MM.1S (cell line): ENCODE measurements around the gene CNTFR.

Experiments
- DNase-seq: peaks from one replicate; pipeline ENCODE4 v3.0.0-alpha.2; 2015
- H2AFZ ChIP-seq: fragments of 300-600 bp; sonication (generic); 2 replicates; pipeline ENCODE4 v1.6.0; 2016; ENCODE audit warnings: antibody characterized with exemption, low read length
- H3F3A ChIP-seq: fragments of 300-600 bp; sonication (generic); 2 replicates; pipeline ENCODE4 v1.6.1; 2016; ENCODE audit warnings: mild to moderate bottlenecking, antibody characterized with exemption, low read length, moderate library complexity, mixed read lengths; ENCODE audit not compliant: insufficient read depth
- H3K27ac ChIP-seq: fragments of 300-600 bp; sonication (generic); 2 replicates; pipeline ENCODE4 v1.5.1; 2016; ENCODE audit warnings: mild to moderate bottlenecking, low read length
- H3K27me3 ChIP-seq: fragments of 300-600 bp; sonication (generic); replicated peaks from 2 replicates; pipeline ENCODE4 v1.6.0; 2016; ENCODE audit warnings: low read length; ENCODE audit not compliant: insufficient read depth
- H3K36me3 ChIP-seq: fragments of 300-600 bp; sonication (generic); replicated peaks from 2 replicates; pipeline ENCODE4 v1.6.1; 2016; ENCODE audit warnings: mild to moderate bottlenecking, low read length, mixed read lengths; ENCODE audit not compliant: insufficient read depth
- H3K4me1 ChIP-seq: fragments of 300-600 bp; sonication (generic); 2 replicates; pipeline ENCODE4 v1.6.1; 2016; ENCODE audit warnings: low read length, mixed read lengths
- H3K4me2 ChIP-seq: fragments of 300-600 bp; sonication (generic); 2 replicates; pipeline ENCODE4 v1.6.0; 2016; ENCODE audit warnings: low read depth, low read length
- H3K4me3 ChIP-seq: fragments of 300-600 bp; sonication (generic); 2 replicates; pipeline ENCODE4 v1.5.1; 2016; ENCODE audit warnings: low read length, mixed read lengths
- H3K79me2 ChIP-seq: fragments of 300-600 bp; sonication (generic); 2 replicates; pipeline ENCODE4 v1.6.1; 2016; ENCODE audit warnings: mixed run types, low read length, mixed read lengths
- H3K9ac ChIP-seq: fragments of 300-600 bp; sonication (generic); 2 replicates; pipeline ENCODE4 v1.6.1; 2016; ENCODE audit warnings: low read length, mixed read lengths
- H3K9me2 ChIP-seq: fragments of 300-600 bp; sonication (generic); replicated peaks from 2 replicates; pipeline ENCODE4 v1.6.1; 2016; ENCODE audit warnings: mild to moderate bottlenecking, low read length, mixed read lengths; ENCODE audit not compliant: insufficient read depth
- H3K9me3 ChIP-seq: fragments of 300-600 bp; sonication (generic); replicated peaks from 2 replicates; pipeline ENCODE4 v1.6.1; 2016; ENCODE audit warnings: mild to moderate bottlenecking, low read length, mixed read lengths; ENCODE audit not compliant: insufficient read depth
- H4K20me1 ChIP-seq: fragments of 300-600 bp; sonication (generic); 2 replicates; pipeline ENCODE4 v1.6.1; 2016; ENCODE audit warnings: mild to moderate bottlenecking, low read length, moderate library complexity, mixed read lengths; ENCODE audit not compliant: insufficient read depth
- EZH2 ChIP-seq: fragments of 300-600 bp; sonication (generic); optimal IDR thresholded peaks from 2 replicates; pipeline ENCODE3; 2017; ENCODE audit warnings: low read depth, mild to moderate bottlenecking, antibody characterized with exemption, low read length, mixed read lengths
- EZH2phosphoT487 ChIP-seq: fragments of 300-600 bp; sonication (generic); IDR thresholded peaks from 2 replicates; pipeline ENCODE4 v1.6.1; 2018; ENCODE audit warnings: antibody characterized with exemption, low read length
- TF ChIP-seq, protein P1 (sequence below): fragments of 300-600 bp; sonication (generic); IDR thresholded peaks from 2 replicates; pipeline ENCODE4 v1.5.1; 2016; ENCODE audit warnings: antibody characterized with exemption, low read length, mixed read lengths

CNTFR gene

DNA sequence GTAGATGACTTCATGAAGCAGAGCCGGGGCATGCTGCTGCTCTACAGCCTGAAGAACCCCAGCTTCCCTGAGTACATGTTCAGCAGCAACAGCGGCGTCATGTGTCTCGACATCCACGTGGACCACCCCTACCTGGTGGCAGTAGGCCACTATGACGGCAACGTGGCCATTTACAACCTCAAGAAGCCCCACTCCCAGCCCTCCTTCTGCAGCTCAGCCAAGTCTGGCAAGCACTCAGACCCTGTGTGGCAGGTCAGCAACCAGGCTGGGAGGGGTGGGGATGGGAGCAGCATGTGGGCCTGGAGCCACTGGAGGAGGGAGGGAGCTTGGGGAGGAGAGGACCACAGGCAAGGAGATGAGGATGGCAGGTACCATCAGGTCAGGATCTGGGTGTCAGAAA, 82.9 kb downstream of the CNTFR start:
- no peaks in the 10 kb centered on the region for H3F3A ChIP-seq
- peaks cover 14% of the 10 kb centered on the region for H3K27me3 ChIP-seq
- TF ChIP-seq EZH2 (no peak), EZH2phosphoT487 (no peak)
- TF ChIP-seq, protein P1, sequence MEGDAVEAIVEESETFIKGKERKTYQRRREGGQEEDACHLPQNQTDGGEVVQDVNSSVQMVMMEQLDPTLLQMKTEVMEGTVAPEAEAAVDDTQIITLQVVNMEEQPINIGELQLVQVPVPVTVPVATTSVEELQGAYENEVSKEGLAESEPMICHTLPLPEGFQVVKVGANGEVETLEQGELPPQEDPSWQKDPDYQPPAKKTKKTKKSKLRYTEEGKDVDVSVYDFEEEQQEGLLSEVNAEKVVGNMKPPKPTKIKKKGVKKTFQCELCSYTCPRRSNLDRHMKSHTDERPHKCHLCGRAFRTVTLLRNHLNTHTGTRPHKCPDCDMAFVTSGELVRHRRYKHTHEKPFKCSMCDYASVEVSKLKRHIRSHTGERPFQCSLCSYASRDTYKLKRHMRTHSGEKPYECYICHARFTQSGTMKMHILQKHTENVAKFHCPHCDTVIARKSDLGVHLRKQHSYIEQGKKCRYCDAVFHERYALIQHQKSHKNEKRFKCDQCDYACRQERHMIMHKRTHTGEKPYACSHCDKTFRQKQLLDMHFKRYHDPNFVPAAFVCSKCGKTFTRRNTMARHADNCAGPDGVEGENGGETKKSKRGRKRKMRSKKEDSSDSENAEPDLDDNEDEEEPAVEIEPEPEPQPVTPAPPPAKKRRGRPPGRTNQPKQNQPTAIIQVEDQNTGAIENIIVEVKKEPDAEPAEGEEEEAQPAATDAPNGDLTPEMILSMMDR = no peak
- H3K27ac ChIP-seq = no peak overlapping the region
- no peak overlapping the region for H3K9ac ChIP-seq
- no peaks in the 10 kb centered on the region for H3K4me1 ChIP-seq
- no peaks in the 10 kb centered on the region for H4K20me1 ChIP-seq
- no peaks in the 10 kb centered on the region for H3K9me3 ChIP-seq
- no peak for DNase-seq
- no peaks in the 10 kb centered on the region for H3K79me2 ChIP-seq
- no peaks in the 10 kb centered on the region for H3K36me3 ChIP-seq
- no peak overlapping the region for H2AFZ ChIP-seq
- H3K9me2 ChIP-seq = no peaks in the 10 kb centered on the region
- no peak overlapping the region for H3K4me2 ChIP-seq
- H3K4me3 ChIP-seq = no peak overlapping the region

GRCh38 chr9:34505370-34506120, 84.0 kb downstream of the CNTFR start:
- no peaks in the 10 kb centered on the region for H3K4me1 ChIP-seq
- no peaks in the 10 kb centered on the region for H3K36me3 ChIP-seq
- TF ChIP-seq EZH2 = no peak
- TF ChIP-seq EZH2phosphoT487 = no peak
- TF ChIP-seq, protein P1 = no peak
- H3K79me2 ChIP-seq = no peaks in the 10 kb centered on the region
- DNase-seq = no peak
- H3K9me2 ChIP-seq = no peaks in the 10 kb centered on the region
- no peaks in the 10 kb centered on the region for H4K20me1 ChIP-seq
- no peaks in the 10 kb centered on the region for H3K9me3 ChIP-seq
- H3K27ac ChIP-seq = no peak overlapping the region
- H3K9ac ChIP-seq = no peak overlapping the region
- H3K4me2 ChIP-seq = no peak overlapping the region
- H3K4me3 ChIP-seq = no peak overlapping the region
- H2AFZ ChIP-seq = no peak overlapping the region
- H3F3A ChIP-seq = no peaks in the 10 kb centered on the region
- H3K27me3 ChIP-seq = peaks cover 14% of the 10 kb centered on the region

DNA sequence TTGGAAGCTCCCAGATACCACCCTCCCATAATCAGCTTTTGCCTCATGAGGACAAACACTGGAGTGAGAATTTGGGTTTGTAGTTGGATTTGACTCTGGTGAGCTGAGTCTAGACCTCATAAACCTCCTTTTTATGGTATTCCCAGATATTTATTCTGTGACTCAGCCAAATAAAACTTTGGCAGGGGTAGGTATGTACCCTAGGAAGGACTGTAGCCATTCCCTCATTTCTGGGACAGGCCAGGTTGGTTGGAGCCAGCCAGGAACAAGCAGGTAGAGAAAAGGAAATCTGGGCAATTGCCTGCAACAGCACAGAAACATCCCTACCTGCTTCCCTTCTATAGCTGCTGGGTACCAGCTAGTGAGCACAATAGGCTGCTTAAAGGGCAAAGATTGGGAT, 86.1 kb downstream of the CNTFR start:
- Histone ChIP-seq H3K4me2 (no peak overlapping the region), H3K27me3 (peaks cover 18% of the 10 kb centered on the region), H3K36me3 (no peaks in the 10 kb centered on the region), H3K4me3 (no peak overlapping the region), H2AFZ (no peak overlapping the region), H3K79me2 (no peaks in the 10 kb centered on the region), H4K20me1 (no peaks in the 10 kb centered on the region), H3K4me1 (no peaks in the 10 kb centered on the region), H3F3A (no peaks in the 10 kb centered on the region), H3K9ac (no peak overlapping the region), H3K9me3 (no peaks in the 10 kb centered on the region), H3K9me2 (no peaks in the 10 kb centered on the region), H3K27ac (no peak overlapping the region)
- TF ChIP-seq EZH2 = no peak
- TF ChIP-seq, protein P1 = no peak
- TF ChIP-seq EZH2phosphoT487 = no peak
- DNase-seq = no peak
